Transverse colon (tissue), 4 donors: ENCODE results near the gene IL12RB2. TPM values are rescaled to one million over a fixed set of nuclear protein-coding genes. Genes with fewer than 3 reads are reported as not detected.

Source experiments
- DNase-seq: peaks from one replicate; pipeline ENCODE4 v3.0.0-alpha.2; 2019
- H3K27ac ChIP-seq, 4 donors: fragments of 200-600 bp; sonication (generic); 2 replicates each; pipeline ENCODE4 v1.5.1; 2016 to 2018; ENCODE audit warnings: inconsistent platforms in 4 of 4
- H3K27me3 ChIP-seq: fragments of 200-600 bp; sonication (generic); 2 replicates; pipeline ENCODE4 v1.5.1; 2017; ENCODE audit warnings: inconsistent platforms
- H3K36me3 ChIP-seq, 4 donors: fragments of 200-600 bp; sonication (generic); 2 replicates each; pipeline ENCODE4 v1.5.1; 2017 to 2019; ENCODE audit warnings: inconsistent platforms in 4 of 4
- H3K4me1 ChIP-seq, 4 donors: fragments of 200-600 bp; sonication (generic); 2 replicates each; pipeline ENCODE4 v1.5.1; 2017 to 2020; ENCODE audit warnings: inconsistent platforms in 4 of 4
- H3K4me3 ChIP-seq, 4 donors: fragments of 200-600 bp; sonication (generic); 1 replicate in 1 of 4; 2 replicates in 3 of 4; pipeline versions ENCODE4 v1.5.1 to v1.6.1; 2017 to 2019; ENCODE audit warnings: inconsistent platforms in 4 of 4
- H3K9me3 ChIP-seq, 2 donors: fragments of 200-600 bp; sonication (generic); 2 replicates each; pipeline ENCODE4 v1.5.1; 2017 to 2019; ENCODE audit warnings: inconsistent platforms in 2 of 2
- EP300 ChIP-seq: sonication (generic); formaldehyde crosslinking; IDR thresholded peaks from one replicate; pipeline ENCODE4 v1.6.1; 2017; ENCODE audit warnings: antibody characterized with exemption, low read depth
- POLR2A ChIP-seq: fragments of 450-650 bp; IDR thresholded peaks from one replicate; pipeline ENCODE4 v1.6.1; 2016; ENCODE audit warnings: antibody characterized with exemption, mild to moderate bottlenecking, moderate library complexity
- POLR2AphosphoS5 ChIP-seq, 3 donors: sonication (generic); formaldehyde crosslinking; IDR thresholded peaks; one replicate each; pipeline ENCODE4 v1.6.1; 2016; ENCODE audit warnings: antibody characterized with exemption in 3 of 3
- WGBS, 2 donors: methylation state at CpG; one replicate each; pipeline ENCODE4 v1.1.5; 2018; ENCODE audit warnings: low coverage in 1 of 2; 5-methylcytosine and 5-hydroxymethylcytosine counted together
- in situ Hi-C, 4 donors: fragments of 200-750 bp; cut with MboI; loops; one replicate each; pipeline versions ENCODE4 v1.15.0 to v1.15.1; 2017; ENCODE audit warnings: low sequenced_read_pairs in 3 of 4, low pct_ligation_motif_present in 1 of 4, low pct_unique_long_range_greater_than_20kb in 1 of 4
- intact Hi-C: fragments of 100-400 bp; cut with DNase I; formaldehyde crosslinking; loops from one replicate; pipeline ENCODE4 v1.15.1; 2023; ENCODE audit warnings: low total_unique reads
- total RNA-seq, 4 donors: library from RNA; depleted of rRNA; stranded (reverse); fragments of >200 nt; gene quantifications; one replicate each; pipeline ENCODE4 v1.1.0, GENCODE V29; 2016
- TF ChIP-seq, protein P1 (sequence below), 5 experiments: fragments of 200-600 bp in 3 of 5; fragments of 450-650 bp in 2 of 5; sonication (generic) in 3 of 5; IDR thresholded peaks; 1 replicate in 2 of 5; 2 replicates in 3 of 5; pipeline ENCODE4 v1.5.1; 2016 to 2017; ENCODE audit warnings: antibody characterized with exemption in 5 of 5, inconsistent platforms in 3 of 5, mild to moderate bottlenecking in 2 of 5, moderate library complexity in 1 of 5

IL12RB2 gene
- total RNA-seq, 4 donors from 2014 or later: 1.2 to 3.3 TPM; not detected in 2

DNA sequence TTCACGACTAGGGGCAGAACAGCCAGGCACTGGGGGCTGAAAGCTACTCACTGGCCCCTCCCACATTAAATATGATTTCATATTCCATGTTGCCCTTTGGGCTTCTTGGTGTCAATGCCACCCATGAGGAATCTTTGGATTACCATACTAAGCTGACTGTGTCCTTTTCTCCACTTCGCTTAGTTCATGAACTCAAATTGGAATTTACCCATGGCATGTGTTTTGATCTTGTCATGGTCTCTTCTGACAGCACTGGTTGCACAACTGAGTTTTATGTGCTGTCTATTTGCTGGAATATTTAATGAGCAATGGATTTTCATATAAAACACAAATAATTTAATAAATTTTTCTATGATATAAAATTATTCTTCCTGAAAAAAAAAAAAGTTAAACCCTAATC is 63.4 kb downstream of the IL12RB2 start:
- Histone ChIP-seq H3K36me3 (no peaks in the 10 kb centered on the region), H3K27ac (no peak overlapping the region), H3K27me3 (no peaks in the 10 kb centered on the region), H3K4me1 (no peaks in the 10 kb centered on the region), H3K4me3 (no peak overlapping the region), H3K9me3 (no peaks in the 10 kb centered on the region)
- DNase-seq: no peak
- TF ChIP-seq EP300 (no peak), POLR2A (no peak)
- TF ChIP-seq, protein P1, sequence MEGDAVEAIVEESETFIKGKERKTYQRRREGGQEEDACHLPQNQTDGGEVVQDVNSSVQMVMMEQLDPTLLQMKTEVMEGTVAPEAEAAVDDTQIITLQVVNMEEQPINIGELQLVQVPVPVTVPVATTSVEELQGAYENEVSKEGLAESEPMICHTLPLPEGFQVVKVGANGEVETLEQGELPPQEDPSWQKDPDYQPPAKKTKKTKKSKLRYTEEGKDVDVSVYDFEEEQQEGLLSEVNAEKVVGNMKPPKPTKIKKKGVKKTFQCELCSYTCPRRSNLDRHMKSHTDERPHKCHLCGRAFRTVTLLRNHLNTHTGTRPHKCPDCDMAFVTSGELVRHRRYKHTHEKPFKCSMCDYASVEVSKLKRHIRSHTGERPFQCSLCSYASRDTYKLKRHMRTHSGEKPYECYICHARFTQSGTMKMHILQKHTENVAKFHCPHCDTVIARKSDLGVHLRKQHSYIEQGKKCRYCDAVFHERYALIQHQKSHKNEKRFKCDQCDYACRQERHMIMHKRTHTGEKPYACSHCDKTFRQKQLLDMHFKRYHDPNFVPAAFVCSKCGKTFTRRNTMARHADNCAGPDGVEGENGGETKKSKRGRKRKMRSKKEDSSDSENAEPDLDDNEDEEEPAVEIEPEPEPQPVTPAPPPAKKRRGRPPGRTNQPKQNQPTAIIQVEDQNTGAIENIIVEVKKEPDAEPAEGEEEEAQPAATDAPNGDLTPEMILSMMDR (IDR thresholded peaks at IDR 0.05): no peak
- in situ Hi-C loops (no loop called here), intact Hi-C loops (no loop called here)
- 100% methylated on average over 1 to 2 of the region's 2 CpGs for WGBS, 2 donors

DNA sequence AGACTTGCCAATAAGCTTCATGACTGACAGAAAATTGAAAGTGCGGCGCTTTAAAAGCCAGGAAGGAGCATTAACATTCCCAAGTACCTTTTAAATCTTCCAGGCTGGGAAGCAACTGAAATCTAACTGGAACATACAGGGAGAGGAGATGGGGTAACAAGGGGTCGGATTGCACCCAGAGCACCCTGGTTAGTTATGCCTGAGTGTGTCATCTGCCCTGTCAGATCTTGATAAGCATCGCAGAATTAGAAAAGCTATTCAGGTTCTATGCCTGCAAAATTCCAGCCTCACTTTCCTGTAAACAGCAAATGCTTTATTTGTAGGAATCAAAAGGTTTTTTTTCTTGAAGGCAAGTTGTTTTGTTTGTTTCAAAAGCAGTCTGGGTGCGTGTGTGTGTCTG is 64.0 kb downstream of the IL12RB2 start:
- intact Hi-C loops (no loop called here), in situ Hi-C loops (no loop called here)
- Histone ChIP-seq H3K4me1 (no peaks in the 10 kb centered on the region), H3K4me3 (no peak overlapping the region), H3K9me3 (no peaks in the 10 kb centered on the region), H3K36me3 (no peaks in the 10 kb centered on the region), H3K27me3 (no peaks in the 10 kb centered on the region), H3K27ac (no peak overlapping the region)
- no peak for DNase-seq
- TF ChIP-seq, protein P1 (IDR thresholded peaks at IDR 0.05): no peak
- TF ChIP-seq POLR2AphosphoS5 (IDR thresholded peaks at IDR 0.05): no peak
- no peak for TF ChIP-seq EP300
- TF ChIP-seq POLR2A: no peak
- 70 to 73% methylated on average over 3 to 5 of the region's 5 CpGs for WGBS, 2 donors

DNA sequence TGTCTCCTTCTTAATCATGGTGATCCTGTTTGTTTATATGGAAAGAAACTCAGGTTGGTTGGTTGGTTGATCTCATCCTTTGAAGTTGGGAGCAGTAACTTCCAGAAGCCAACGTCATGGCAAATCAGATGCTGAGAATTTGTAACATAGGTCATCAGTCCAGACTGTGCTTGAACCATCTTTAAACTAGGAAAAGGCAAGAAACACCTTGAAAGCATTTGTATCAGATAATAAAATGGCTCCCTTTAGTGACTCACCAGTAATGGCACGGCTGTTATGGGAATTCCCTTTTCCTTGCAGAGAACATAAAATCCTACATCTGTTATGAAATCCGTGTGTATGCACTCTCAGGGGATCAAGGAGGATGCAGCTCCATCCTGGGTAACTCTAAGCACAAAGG is 64.5 kb downstream of the IL12RB2 start:
- DNase-seq: no peak

DNA sequence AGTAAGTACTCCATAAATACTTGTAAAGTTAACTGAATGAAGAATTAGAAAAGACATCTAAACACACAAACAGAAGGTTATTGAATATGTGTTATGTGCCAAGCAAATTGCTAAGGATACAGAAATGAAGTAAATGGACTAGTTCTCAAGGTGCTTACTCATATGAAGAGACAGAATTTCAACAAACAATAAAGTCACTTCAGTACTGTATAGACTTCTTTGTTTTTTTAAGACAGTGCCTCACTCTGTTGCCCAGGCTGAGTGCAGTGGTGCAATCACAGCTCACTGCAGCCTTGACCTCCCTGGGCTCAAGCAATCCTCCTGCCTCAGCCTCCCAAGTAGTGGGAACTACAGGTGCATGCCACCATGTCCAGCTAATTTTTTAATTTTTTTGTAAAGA is 65.2 kb downstream of the IL12RB2 start:
- no peaks in the 10 kb centered on the region for H3K9me3 ChIP-seq
- TF ChIP-seq EP300 (no peak), POLR2A (no peak), POLR2AphosphoS5 (IDR thresholded peaks at IDR 0.05) (no peak)
- TF ChIP-seq, protein P1 (IDR thresholded peaks at IDR 0.05): no peak
- H3K4me3 ChIP-seq: no peak overlapping the region
- in situ Hi-C loops (no loop called here), intact Hi-C loops (no loop called here)
- no peak overlapping the region for H3K27ac ChIP-seq
- H3K4me1 ChIP-seq: no peaks in the 10 kb centered on the region
- no peaks in the 10 kb centered on the region for H3K27me3 ChIP-seq
- DNase-seq: no peak
- no peaks in the 10 kb centered on the region for H3K36me3 ChIP-seq

More for the DNA sequence above, 64.5 kb downstream of the IL12RB2 start:
- TF ChIP-seq POLR2A: no peak
- H3K4me1 ChIP-seq: no peaks in the 10 kb centered on the region
- H3K36me3 ChIP-seq: no peaks in the 10 kb centered on the region
- no peaks in the 10 kb centered on the region for H3K9me3 ChIP-seq
- no peaks in the 10 kb centered on the region for H3K27me3 ChIP-seq
- 20 to 38% methylated on average over 1 to 3 of the region's 3 CpGs for WGBS, 2 donors
- intact Hi-C loops: no loop called here
- no peak overlapping the region for H3K4me3 ChIP-seq
- H3K27ac ChIP-seq: no peak overlapping the region
- in situ Hi-C loops: no loop called here

DNA sequence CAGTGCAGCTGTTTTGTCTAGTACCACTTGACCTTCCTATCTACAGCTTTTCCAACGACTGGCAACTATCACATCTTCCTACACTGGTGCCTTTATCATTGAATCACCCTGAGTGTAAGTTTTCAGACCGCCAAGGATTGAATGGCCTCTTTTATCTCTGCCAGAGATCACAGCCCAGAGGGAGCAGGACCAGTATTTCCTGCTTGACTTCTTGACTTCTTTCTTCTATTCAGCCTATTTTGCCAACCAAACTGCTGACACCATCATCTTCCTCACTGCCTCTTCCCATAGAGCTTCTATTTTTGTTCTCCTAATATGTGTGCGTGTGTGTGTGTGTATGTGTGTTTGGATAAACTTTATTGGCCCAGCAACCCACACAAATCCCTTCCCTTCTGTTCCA is 68.7 kb downstream of the IL12RB2 start:
- intact Hi-C loops: no loop called here
- 34 to 48% methylated on average over 3 of the region's 3 CpGs for WGBS, 2 donors
- Histone ChIP-seq H3K27me3 (no peaks in the 10 kb centered on the region), H3K9me3 (no peaks in the 10 kb centered on the region), H3K4me1 (no peaks in the 10 kb centered on the region), H3K4me3 (no peak overlapping the region), H3K36me3 (no peaks in the 10 kb centered on the region), H3K27ac (no peak overlapping the region)
- in situ Hi-C loops: no loop called here
- TF ChIP-seq POLR2A: no peak
- DNase-seq: no peak
